Karpas-422 (cell line): ENCODE results near the gene PPP3CB. TPM values are rescaled to one million over a fixed set of nuclear protein-coding genes. Genes with fewer than 3 reads are reported as not detected.

Experiments
- DNase-seq: peaks from one replicate; pipeline ENCODE4 v3.0.0-alpha.2; 2015
- H2AFZ ChIP-seq: fragments of 200-600 bp; sonication (generic); 2 replicates; pipeline ENCODE4 v1.6.1; 2014; ENCODE audit warnings: antibody characterized with exemption, low read length, mixed read lengths
- H3K27ac ChIP-seq: fragments of 200-600 bp; sonication (generic); 2 replicates; pipeline ENCODE4 v1.5.1; 2014; ENCODE audit warnings: mild to moderate bottlenecking, low read length, moderate library complexity
- H3K27me3 ChIP-seq: fragments of 200-600 bp; sonication (generic); 2 replicates; pipeline ENCODE4 v1.6.1; 2014; ENCODE audit warnings: low read length, mixed read lengths
- H3K36me3 ChIP-seq: fragments of 200-600 bp; sonication (generic); 2 replicates; pipeline ENCODE4 v1.6.1; 2014; ENCODE audit warnings: low read length, mixed read lengths; ENCODE audit not compliant: insufficient read depth
- H3K4me1 ChIP-seq: fragments of 200-600 bp; sonication (generic); 2 replicates; pipeline ENCODE4 v1.6.1; 2014; ENCODE audit warnings: mild to moderate bottlenecking, low read length, mixed read lengths
- H3K4me2 ChIP-seq: fragments of 200-600 bp; sonication (generic); 2 replicates; pipeline ENCODE4 v1.6.1; 2014; ENCODE audit warnings: low read length, low read depth, mild to moderate bottlenecking; ENCODE audit not compliant: poor library complexity, severe bottlenecking
- H3K4me3 ChIP-seq: fragments of 200-600 bp; sonication (generic); 2 replicates; pipeline ENCODE4 v1.5.1; 2014; ENCODE audit warnings: mild to moderate bottlenecking, antibody characterized with exemption, low read length, mixed read lengths
- H3K79me2 ChIP-seq: fragments of 200-600 bp; sonication (generic); 2 replicates; pipeline ENCODE4 v1.6.1; 2014; ENCODE audit warnings: mild to moderate bottlenecking, low read length, mixed read lengths
- H3K9ac ChIP-seq: fragments of 200-600 bp; sonication (generic); 2 replicates; pipeline ENCODE4 v1.6.0; 2014; ENCODE audit warnings: low read length
- H3K9me2 ChIP-seq: fragments of 200-600 bp; sonication (generic), shearing (Covaris generic); replicated peaks from 2 replicates; pipeline ENCODE4 v1.6.0; 2014; ENCODE audit warnings: mild to moderate bottlenecking, low read length, moderate library complexity; ENCODE audit not compliant: insufficient read depth
- H3K9me3 ChIP-seq: fragments of 300-700, 200-600 bp; sonication (generic); 2 replicates; pipeline ENCODE4 v1.6.1; 2014; ENCODE audit warnings: low read length, mixed read lengths
- H4K20me1 ChIP-seq: fragments of 200-600 bp; sonication (generic); 2 replicates; pipeline ENCODE4 v1.6.1; 2014; ENCODE audit warnings: mild to moderate bottlenecking, antibody characterized with exemption, low read length, low read depth; ENCODE audit not compliant: insufficient read depth
- total RNA-seq: library from RNA; depleted of rRNA; stranded (reverse); fragments of >200 nt; shearing (Covaris generic); gene quantifications from 2 replicates; pipeline ENCODE4 v1.2.3, GENCODE V29; 2014; ENCODE audit warnings: low replicate concordance

Gene PPP3CB
- total RNA-seq, 1 experiment from 2014 or later, result 51.0 TPM

DNA sequence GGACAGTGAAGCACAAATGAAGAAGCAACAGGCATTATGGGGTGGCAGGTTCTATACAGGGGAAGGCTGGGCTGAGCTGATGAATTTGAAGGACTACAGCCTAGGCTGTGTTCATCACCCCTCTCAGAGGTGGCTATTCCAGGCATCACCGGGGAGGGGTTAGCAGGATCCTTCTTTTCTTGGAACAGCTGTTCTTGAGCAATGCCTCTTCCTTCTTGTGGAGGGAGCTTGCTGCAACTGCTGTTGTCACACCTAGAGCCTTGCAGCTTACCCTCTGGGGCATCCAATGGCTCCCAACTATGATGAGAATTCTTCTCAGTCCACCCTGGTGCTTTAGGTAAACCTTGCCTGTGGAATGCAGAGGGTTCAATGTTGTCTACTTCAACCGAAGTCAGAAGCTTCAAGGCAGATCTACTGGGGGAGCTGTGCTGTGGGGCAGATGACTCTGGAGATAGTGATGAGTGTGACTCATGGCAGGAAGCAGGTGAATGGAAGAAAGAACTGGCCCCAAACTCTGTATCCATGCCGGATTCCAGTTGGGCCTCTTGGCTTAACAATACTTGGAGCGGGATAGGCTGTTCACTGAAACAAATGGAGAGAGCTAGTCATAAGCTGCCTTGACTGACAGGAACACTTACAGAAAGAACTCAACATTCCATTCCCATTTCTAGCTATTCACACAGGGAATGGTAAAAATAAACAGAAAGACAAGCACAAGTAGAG lies 21.5 kb upstream of the PPP3CB start:
- Histone ChIP-seq H3K27me3 (no peaks in the 10 kb centered on the region), H3K27ac (no peak overlapping the region), H4K20me1 (no peaks in the 10 kb centered on the region), H3K36me3 (no peaks in the 10 kb centered on the region), H3K9me3 (no peaks in the 10 kb centered on the region), H3K9ac (no peak overlapping the region), H3K4me3 (no peak overlapping the region), H3K9me2 (no peaks in the 10 kb centered on the region), H3K4me1 (no peaks in the 10 kb centered on the region), H2AFZ (no peak overlapping the region), H3K4me2 (no peak overlapping the region), H3K79me2 (no peaks in the 10 kb centered on the region)
- DNase-seq, result no peak

- Histone ChIP-seq H2AFZ (no peak overlapping the region), H4K20me1 (no peaks in the 10 kb centered on the region), H3K27me3 (no peaks in the 10 kb centered on the region)
These were observed 16.5 kb upstream of the PPP3CB start for GRCh38 chr10:73512207-73512743.

DNA sequence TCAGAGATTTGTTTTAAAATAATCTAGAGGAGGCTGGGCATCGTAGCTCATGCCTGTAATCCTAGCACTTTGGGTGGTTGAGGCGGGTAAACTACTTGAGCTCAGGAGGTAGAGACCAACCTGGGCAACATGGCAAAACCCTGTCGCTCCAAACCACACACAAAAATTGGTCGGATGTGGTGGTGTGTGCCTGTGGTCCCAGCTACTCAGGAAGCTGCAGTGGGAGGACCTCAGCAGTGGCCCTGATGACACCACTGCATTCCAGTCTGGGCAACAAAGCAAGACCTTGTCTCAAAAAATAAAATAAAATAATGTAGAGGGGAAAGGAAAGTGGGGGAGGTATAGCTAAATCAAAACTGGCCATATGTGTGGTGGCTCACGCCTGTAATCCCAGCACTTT lies 13.9 kb upstream of the PPP3CB start:
- no peak overlapping the region for H2AFZ ChIP-seq
- no peaks in the 10 kb centered on the region for H3K9me3 ChIP-seq
- no peak overlapping the region for H3K4me2 ChIP-seq
- DNase-seq, result no peak
- no peak overlapping the region for H3K9ac ChIP-seq
- H4K20me1 ChIP-seq, result no peaks in the 10 kb centered on the region
- H3K27ac ChIP-seq, result no peak overlapping the region
- no peaks in the 10 kb centered on the region for H3K36me3 ChIP-seq
- H3K27me3 ChIP-seq, result no peaks in the 10 kb centered on the region
- no peaks in the 10 kb centered on the region for H3K9me2 ChIP-seq
- H3K4me3 ChIP-seq, result no peak overlapping the region
- H3K79me2 ChIP-seq, result no peaks in the 10 kb centered on the region
- H3K4me1 ChIP-seq, result no peaks in the 10 kb centered on the region

More at GRCh38 chr10:73512207-73512743, 16.5 kb upstream of the PPP3CB start:
- Histone ChIP-seq H3K79me2 (no peaks in the 10 kb centered on the region), H3K9ac (no peak overlapping the region), H3K4me2 (no peak overlapping the region), H3K9me2 (no peaks in the 10 kb centered on the region), H3K27ac (no peak overlapping the region), H3K4me3 (no peak overlapping the region), H3K4me1 (no peaks in the 10 kb centered on the region), H3K36me3 (no peaks in the 10 kb centered on the region), H3K9me3 (no peaks in the 10 kb centered on the region)
- no peak for DNase-seq

GRCh38 chr10:73506491-73506890 lies 10.7 kb upstream of the PPP3CB start:
- Histone ChIP-seq H3K4me1 (peaks cover 6% of the 10 kb centered on the region), H3K9ac (no peak overlapping the region), H3K27me3 (no peaks in the 10 kb centered on the region), H3K9me3 (no peaks in the 10 kb centered on the region), H2AFZ (no peak overlapping the region), H3K79me2 (no peaks in the 10 kb centered on the region), H3K36me3 (no peaks in the 10 kb centered on the region), H4K20me1 (no peaks in the 10 kb centered on the region), H3K4me2 (no peak overlapping the region), H3K9me2 (no peaks in the 10 kb centered on the region), H3K27ac (no peak overlapping the region), H3K4me3 (no peak overlapping the region)
- no peak for DNase-seq

DNA sequence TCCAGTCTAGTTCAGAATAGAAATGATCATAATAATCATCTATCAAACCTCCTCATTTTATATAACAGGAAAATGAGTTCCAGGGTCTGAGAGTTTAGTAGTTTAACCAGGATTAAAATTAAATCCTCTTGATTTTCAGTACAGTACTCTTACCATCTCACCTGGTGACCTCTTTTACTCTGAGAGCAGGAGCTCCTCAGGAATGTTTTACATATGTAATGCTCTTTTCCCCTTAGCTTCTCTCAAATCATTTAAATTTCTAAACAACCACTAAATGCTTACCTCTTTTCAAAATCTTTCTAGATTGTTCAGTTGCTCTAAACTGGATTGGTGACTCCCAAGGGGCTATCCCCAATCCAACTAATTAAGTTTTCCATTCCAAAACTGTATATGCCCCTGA lies 10.2 kb upstream of the PPP3CB start:
- Histone ChIP-seq H3K79me2 (no peaks in the 10 kb centered on the region), H3K27ac (no peak overlapping the region)

DNA sequence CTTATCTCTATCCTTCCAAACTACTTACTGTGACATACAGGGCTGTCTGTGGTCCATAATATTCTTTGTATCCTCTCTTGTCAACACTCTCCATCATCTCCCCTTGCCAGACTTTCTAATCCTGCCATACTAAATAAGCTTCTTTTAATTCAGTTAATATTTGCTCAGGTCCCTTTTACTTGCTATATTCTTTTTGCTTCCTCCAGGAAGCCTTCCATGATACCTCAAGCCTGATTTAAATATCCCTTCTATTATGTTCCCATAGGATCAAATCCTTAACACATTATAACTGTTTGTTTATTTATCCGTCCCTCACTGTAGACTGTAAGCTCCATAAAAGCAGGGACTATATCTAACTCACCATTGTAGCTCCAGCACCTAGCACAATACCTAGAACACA lies 7.2 kb upstream of the PPP3CB start:
- Histone ChIP-seq H3K4me2 (no peak overlapping the region), H3K9ac (no peak overlapping the region), H3K36me3 (no peaks in the 10 kb centered on the region), H3K79me2 (no peaks in the 10 kb centered on the region), H3K27me3 (no peaks in the 10 kb centered on the region), H3K4me1 (peaks cover 15% of the 10 kb centered on the region), H4K20me1 (no peaks in the 10 kb centered on the region), H3K4me3 (no peak overlapping the region), H2AFZ (no peak overlapping the region), H3K27ac (no peak overlapping the region), H3K9me2 (no peaks in the 10 kb centered on the region), H3K9me3 (no peaks in the 10 kb centered on the region)
- no peak for DNase-seq

More for the DNA sequence above, 10.2 kb upstream of the PPP3CB start:
- Histone ChIP-seq H3K9me2 (no peaks in the 10 kb centered on the region), H2AFZ (no peak overlapping the region), H3K9ac (no peak overlapping the region), H3K36me3 (no peaks in the 10 kb centered on the region), H3K4me1 (peaks cover 10% of the 10 kb centered on the region), H3K27me3 (no peaks in the 10 kb centered on the region), H3K9me3 (no peaks in the 10 kb centered on the region), H3K4me2 (no peak overlapping the region), H3K4me3 (no peak overlapping the region), H4K20me1 (no peaks in the 10 kb centered on the region)
- no peak for DNase-seq

DNA sequence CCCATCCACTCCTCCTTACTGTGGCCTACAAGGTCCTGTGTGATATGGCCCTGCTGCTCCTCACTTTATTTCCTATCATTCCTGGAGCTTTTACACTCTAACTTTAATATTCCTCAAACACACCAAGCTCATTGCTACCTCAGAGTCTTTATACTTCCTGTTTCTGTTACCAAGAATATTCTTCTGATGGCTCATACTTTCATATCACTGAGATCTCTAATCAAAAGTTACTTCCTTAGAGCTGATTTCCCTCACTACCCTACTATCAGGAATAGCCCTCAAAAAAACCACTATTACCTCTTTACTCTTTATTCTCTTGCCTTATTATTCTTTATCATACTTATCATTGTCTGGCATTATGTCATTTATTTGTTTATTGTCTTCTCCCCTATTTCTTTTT lies 5.8 kb upstream of the PPP3CB start:
- peaks cover 26% of the 10 kb centered on the region for H3K4me1 ChIP-seq
- H3K4me2 ChIP-seq, result peak overlapping the region; percentile 39
- peak overlapping the region; percentile 65 for H3K27ac ChIP-seq
- DNase-seq, result peak; percentile 57
- peaks cover 7% of the 10 kb centered on the region for H3K79me2 ChIP-seq
- no peaks in the 10 kb centered on the region for H4K20me1 ChIP-seq
- no peaks in the 10 kb centered on the region for H3K9me3 ChIP-seq
- no peak overlapping the region for H3K9ac ChIP-seq
- H3K4me3 ChIP-seq, result no peak overlapping the region
- H3K36me3 ChIP-seq, result no peaks in the 10 kb centered on the region
- H3K27me3 ChIP-seq, result no peaks in the 10 kb centered on the region
- H3K9me2 ChIP-seq, result no peaks in the 10 kb centered on the region
- peak overlapping the region; percentile 11; the same call in 1 of the 2 replicates for H2AFZ ChIP-seq

GRCh38 chr10:73497623-73498022 lies 1.8 kb upstream of the PPP3CB start:
- Histone ChIP-seq H4K20me1 (no peaks in the 10 kb centered on the region), H3K79me2 (peaks cover 42% of the 10 kb centered on the region)

More at GRCh38 chr10:73497623-73498022, 1.8 kb upstream of the PPP3CB start:
- Histone ChIP-seq H3K4me2 (peak overlapping the region; percentile 91), H3K9me2 (no peaks in the 10 kb centered on the region), H3K9me3 (no peaks in the 10 kb centered on the region), H3K27me3 (no peaks in the 10 kb centered on the region), H3K27ac (no peak overlapping the region; the same call in 1 of the 2 replicates), H3K4me3 (no peak overlapping the region), H3K36me3 (no peaks in the 10 kb centered on the region), H3K4me1 (peaks cover 49% of the 10 kb centered on the region), H3K9ac (no peak overlapping the region), H2AFZ (no peak overlapping the region)
- DNase-seq, result no peak
